ENCODE measurements around the gene LDB2. TPM values are rescaled to one million over a fixed set of nuclear protein-coding genes. Genes with fewer than 3 reads are reported as not detected.

The LDB2 gene
- total and polyA plus RNA-seq, 2 donors (not counting 3 experiments of a cell fraction or from before 2014, with no cell fraction given): 127 to 223 TPM

DNA sequence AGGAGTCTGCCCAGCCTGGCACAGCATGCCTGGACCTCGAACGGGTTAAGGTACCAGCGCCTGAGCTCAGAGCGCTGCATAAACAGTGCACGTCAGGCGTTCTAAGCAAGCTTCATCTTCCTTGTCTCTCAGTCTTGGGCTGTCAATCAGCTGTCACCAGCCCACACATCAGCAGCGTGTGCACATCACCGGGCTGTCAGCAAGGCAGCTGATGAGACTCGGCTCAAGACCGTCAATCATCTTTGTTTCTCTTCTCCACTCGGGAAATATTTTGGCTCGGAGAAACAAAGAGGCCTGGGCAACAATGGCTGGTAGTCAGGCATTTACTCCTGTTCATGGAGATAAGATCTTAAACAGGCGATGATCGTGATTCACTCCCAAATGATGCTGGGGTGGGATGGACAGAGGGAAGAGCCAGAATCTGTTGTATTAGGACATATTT lies 141.3 kb downstream of the LDB2 start:
- dilution Hi-C loops (cut with MboI; ENCODE audit: extremely low pct_ligation_motif_present, low sequenced_read_pairs) (no loop called here), intact Hi-C loops (cut with micrococcal nuclease) (no loop called here)
- Histone ChIP-seq H3K9me1 (replicated peaks; ENCODE audit: control insufficient read depth, extremely low read depth, insufficient read depth, low read length) (no peaks in the 10 kb centered on the region), H3K79me2 (ENCODE audit: control insufficient read depth, insufficient read depth, low read length) (no peaks in the 10 kb centered on the region), H3K4me2 (ENCODE audit: insufficient read depth, low read length) (no peak overlapping the region), H3K4me3 (replicated peaks in 1 of 3; ENCODE audit: insufficient read depth in 1 of 3, low read depth in 1 of 3, low read length in 3 of 3) (no peak overlapping the region), H3K9me3 (replicated peaks; ENCODE audit: control insufficient read depth, insufficient read depth, low read length) (no peaks in the 10 kb centered on the region), H4K20me1 (replicated peaks; ENCODE audit: control insufficient read depth, extremely low read depth, insufficient read depth, low read length) (no peaks in the 10 kb centered on the region), H3K36me3 (ENCODE audit: control insufficient read depth in 2 of 2, extremely low read depth in 1 of 2, insufficient read depth in 2 of 2, low read length in 2 of 2) (peaks cover 0 to 18% of the 10 kb centered on the region in 2 experiments), H3K27ac (ENCODE audit: insufficient read depth, low read depth, low read length) (no peak overlapping the region), H2AFZ (ENCODE audit: low read depth, low read length) (no peak overlapping the region), H3K9ac (replicated peaks; ENCODE audit: extremely low read depth, insufficient read depth, low read length) (no peak overlapping the region), H3K4me1 (ENCODE audit: control insufficient read depth, extremely low read depth, insufficient read depth, low read length) (no peaks in the 10 kb centered on the region), H3K27me3 (ENCODE audit: control insufficient read depth in 2 of 2, insufficient read depth in 2 of 2, low read length in 2 of 2) (no peaks in the 10 kb centered on the region)
- DNase-seq (ENCODE audit: low read depth, low spot score) (peak; percentile 32), FAIRE-seq (peak; percentile 43)
- no peak for TF ChIP-seq JUN (IDR thresholded peaks at IDR 0.05; ENCODE audit: borderline replicate concordance, insufficient read depth, insufficient read length, low read depth)
- peak; percentile 22 for TF ChIP-seq GATA2 (IDR thresholded peaks at IDR 0.05; ENCODE audit: insufficient read depth, insufficient read length, low read depth, low read length)
- CTCF ChIA-PET: interaction anchor here (0.7 to 1.7 kb wide), 5 partner anchors 13 to 691 kb away, joined by 3 to 6 read pairs (median 3); no protein-coding TSS in a partner anchor
- no TSS peak for BruUV-seq (replicated peaks)
- POLR2A ChIA-PET: no interaction called here

DNA sequence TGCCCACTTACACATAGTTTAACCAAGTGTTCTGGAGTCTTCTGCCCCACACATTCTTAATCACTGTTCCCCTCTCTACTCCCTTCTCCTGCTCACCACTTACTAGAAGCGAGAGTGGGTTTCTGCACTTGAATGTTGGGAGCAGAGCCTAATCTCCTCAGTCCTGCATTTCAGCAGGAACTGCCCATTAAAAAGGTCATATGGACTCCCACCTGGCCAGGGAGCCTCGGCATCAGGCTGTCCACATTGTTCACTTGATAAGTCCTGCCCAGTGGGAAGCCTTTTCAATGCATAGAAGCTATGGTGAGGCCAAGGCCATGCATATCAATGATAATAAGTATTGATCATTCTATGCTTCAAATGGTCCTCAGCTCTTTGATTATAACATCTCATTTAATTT lies 144.3 kb downstream of the LDB2 start:
- no peak for FAIRE-seq

More for the DNA sequence above, 144.3 kb downstream of the LDB2 start:
- no peaks in the 10 kb centered on the region for H3K9me3 ChIP-seq (replicated peaks; ENCODE audit: control insufficient read depth, insufficient read depth, low read length)
- intact Hi-C loops (cut with micrococcal nuclease) (no loop called here), dilution Hi-C loops (cut with MboI; ENCODE audit: extremely low pct_ligation_motif_present, low sequenced_read_pairs) (no loop called here)
- TF ChIP-seq, protein P1, sequence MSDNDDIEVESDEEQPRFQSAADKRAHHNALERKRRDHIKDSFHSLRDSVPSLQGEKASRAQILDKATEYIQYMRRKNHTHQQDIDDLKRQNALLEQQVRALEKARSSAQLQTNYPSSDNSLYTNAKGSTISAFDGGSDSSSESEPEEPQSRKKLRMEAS (IDR thresholded peaks at IDR 0.05; ENCODE audit: insufficient read depth, insufficient read length): no peak
- TF ChIP-seq EZH2 (IDR thresholded peaks at IDR 0.05; ENCODE audit: borderline replicate concordance, low read depth, low read length, severe bottlenecking) (no peak), POLR2AphosphoS5 (IDR thresholded peaks at IDR 0.05; ENCODE audit: insufficient read depth, low read depth, low read length) (no peak), JUN (IDR thresholded peaks at IDR 0.05; ENCODE audit: borderline replicate concordance, insufficient read depth, insufficient read length, low read depth) (no peak), POLR2A (IDR thresholded peaks at IDR 0.05; ENCODE audit: low read depth, low read length) (no peak), MYC (IDR thresholded peaks at IDR 0.05; ENCODE audit: low read depth, low read length) (no peak), FOS (IDR thresholded peaks at IDR 0.05; ENCODE audit: borderline replicate concordance, insufficient read depth, low read length) (no peak), GATA2 (IDR thresholded peaks at IDR 0.05; ENCODE audit: insufficient read depth, insufficient read length, low read depth, low read length) (no peak)
- TF ChIP-seq, protein P2, sequence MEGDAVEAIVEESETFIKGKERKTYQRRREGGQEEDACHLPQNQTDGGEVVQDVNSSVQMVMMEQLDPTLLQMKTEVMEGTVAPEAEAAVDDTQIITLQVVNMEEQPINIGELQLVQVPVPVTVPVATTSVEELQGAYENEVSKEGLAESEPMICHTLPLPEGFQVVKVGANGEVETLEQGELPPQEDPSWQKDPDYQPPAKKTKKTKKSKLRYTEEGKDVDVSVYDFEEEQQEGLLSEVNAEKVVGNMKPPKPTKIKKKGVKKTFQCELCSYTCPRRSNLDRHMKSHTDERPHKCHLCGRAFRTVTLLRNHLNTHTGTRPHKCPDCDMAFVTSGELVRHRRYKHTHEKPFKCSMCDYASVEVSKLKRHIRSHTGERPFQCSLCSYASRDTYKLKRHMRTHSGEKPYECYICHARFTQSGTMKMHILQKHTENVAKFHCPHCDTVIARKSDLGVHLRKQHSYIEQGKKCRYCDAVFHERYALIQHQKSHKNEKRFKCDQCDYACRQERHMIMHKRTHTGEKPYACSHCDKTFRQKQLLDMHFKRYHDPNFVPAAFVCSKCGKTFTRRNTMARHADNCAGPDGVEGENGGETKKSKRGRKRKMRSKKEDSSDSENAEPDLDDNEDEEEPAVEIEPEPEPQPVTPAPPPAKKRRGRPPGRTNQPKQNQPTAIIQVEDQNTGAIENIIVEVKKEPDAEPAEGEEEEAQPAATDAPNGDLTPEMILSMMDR (IDR thresholded peaks at IDR 0.05; ENCODE audit: extremely low read depth in 1 of 2, insufficient read depth in 1 of 2, low read depth in 1 of 2, low read length in 2 of 2): no peak
- peaks cover 3% of the 10 kb centered on the region for H3K4me1 ChIP-seq (ENCODE audit: control insufficient read depth, extremely low read depth, insufficient read depth, low read length)
- H4K20me1 ChIP-seq (replicated peaks; ENCODE audit: control insufficient read depth, extremely low read depth, insufficient read depth, low read length): no peaks in the 10 kb centered on the region
- CTCF ChIA-PET: no interaction called here
- H3K79me2 ChIP-seq (ENCODE audit: control insufficient read depth, insufficient read depth, low read length): no peaks in the 10 kb centered on the region
- H3K9me1 ChIP-seq (replicated peaks; ENCODE audit: control insufficient read depth, extremely low read depth, insufficient read depth, low read length): no peaks in the 10 kb centered on the region
- no peak for DNase-seq (ENCODE audit: low read depth, low spot score)
- H3K4me3 ChIP-seq (replicated peaks in 1 of 3; ENCODE audit: insufficient read depth in 1 of 3, low read depth in 1 of 3, low read length in 3 of 3): no peak overlapping the region
- H2AFZ ChIP-seq (ENCODE audit: low read depth, low read length): no peak overlapping the region
- H3K9ac ChIP-seq (replicated peaks; ENCODE audit: extremely low read depth, insufficient read depth, low read length): no peak overlapping the region
- no peak overlapping the region for H3K4me2 ChIP-seq (ENCODE audit: insufficient read depth, low read length)
- H3K27ac ChIP-seq (ENCODE audit: insufficient read depth, low read depth, low read length): no peak overlapping the region
- POLR2A ChIA-PET: no interaction called here
- BruUV-seq (replicated peaks): no TSS peak
- peaks cover 0 to 18% of the 10 kb centered on the region in 2 experiments for H3K36me3 ChIP-seq (ENCODE audit: control insufficient read depth in 2 of 2, extremely low read depth in 1 of 2, insufficient read depth in 2 of 2, low read length in 2 of 2)
- no peaks in the 10 kb centered on the region for H3K27me3 ChIP-seq (ENCODE audit: control insufficient read depth in 2 of 2, insufficient read depth in 2 of 2, low read length in 2 of 2)
